GM21723 (cell line): ENCODE data around the gene TMOD1.
"Not testable (repeated sequence)": the region's sequence is repeated elsewhere in the genome, so short reads cannot be mapped to it uniquely, and the experiment has no call there.

Experiments
- ATAC-seq: cut with Tn5 transposase; IDR thresholded peaks from one replicate; pipeline ENCODE4 v1.9.1; 2021; ENCODE audit warnings: mild to moderate bottlenecking, moderate library complexity; ENCODE audit not compliant: unreplicated experiment

Gene TMOD1

GRCh38 chr9:97501177-97501971 lies at the start of gene TMOD1:
TSS of gene TMOD1 (plus strand) at chr9:97501666. CDS start at chr9:97524189, 22,523 bp downstream.
- peak; percentile 72 for ATAC-seq

- not testable (repeated sequence) for ATAC-seq
These were observed 47.9 kb upstream of the TMOD1 start for GRCh38 chr9:97453573-97453972.

DNA sequence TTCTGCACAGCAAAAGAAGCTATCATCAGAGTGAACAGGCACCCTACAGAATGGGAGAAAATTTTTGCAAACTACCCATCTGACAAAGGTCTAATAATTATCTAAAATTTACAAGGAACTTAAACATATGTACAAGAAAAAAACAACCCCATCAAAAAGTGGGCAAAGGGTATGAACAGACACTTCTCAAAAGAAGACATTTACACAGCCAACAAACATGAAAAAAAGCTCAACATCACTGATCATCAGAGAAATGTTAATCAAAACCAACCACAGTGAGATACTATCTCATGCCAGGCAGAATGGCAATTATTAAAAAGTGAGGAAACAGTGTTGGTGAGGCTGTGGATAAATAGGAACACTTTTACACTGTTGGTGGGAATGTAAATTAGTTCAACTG lies 44.6 kb upstream of the TMOD1 start:
- ATAC-seq: not testable (repeated sequence)

DNA sequence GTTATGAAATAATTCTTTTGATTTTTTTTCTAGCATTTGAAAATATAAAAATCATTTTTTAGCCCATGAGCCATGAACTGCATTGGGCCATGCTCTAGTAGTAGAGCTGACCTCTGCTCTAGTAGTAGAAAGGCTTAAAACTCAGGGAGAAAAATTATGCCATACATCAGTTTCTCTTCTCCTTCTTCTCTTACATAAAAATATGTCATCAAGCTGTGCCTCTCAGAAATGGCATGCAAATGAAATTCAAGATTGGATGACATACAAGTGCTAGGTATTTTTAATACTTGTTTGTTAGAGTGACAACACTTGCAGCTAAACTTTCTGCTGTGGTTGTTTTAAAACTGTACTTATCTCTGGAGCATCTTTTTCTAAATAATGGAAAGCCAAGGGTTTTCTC lies 42.1 kb upstream of the TMOD1 start:
- ATAC-seq: no peak

- no peak for ATAC-seq
These were observed 39.3 kb upstream of the TMOD1 start for GRCh38 chr9:97462159-97462558.

GRCh38 chr9:97462914-97463313 lies 38.6 kb upstream of the TMOD1 start:
- no peak for ATAC-seq

- peak; percentile 82 for ATAC-seq
These were observed 32.6 kb upstream of the TMOD1 start for GRCh38 chr9:97468658-97469448.

DNA sequence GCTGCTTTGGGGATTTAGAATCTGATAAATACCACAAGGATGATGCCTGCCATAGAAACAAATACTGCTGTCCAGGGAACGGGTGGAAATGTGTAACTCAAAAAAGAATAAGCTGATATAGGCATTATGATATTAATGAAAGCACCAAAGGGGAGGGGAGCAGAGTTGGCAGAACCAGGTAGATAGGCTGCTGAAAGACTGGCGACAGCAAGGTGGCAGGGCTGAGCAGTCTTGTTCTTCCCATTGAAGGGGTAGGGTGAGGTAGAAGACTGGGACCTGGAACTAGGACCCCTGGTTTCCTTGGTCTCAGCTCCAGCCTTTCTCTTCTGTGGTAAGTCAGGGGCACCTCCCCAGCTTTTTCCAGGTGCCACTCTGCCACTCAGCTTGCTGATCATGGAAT lies 31.4 kb upstream of the TMOD1 start:
- ATAC-seq: no peak

DNA sequence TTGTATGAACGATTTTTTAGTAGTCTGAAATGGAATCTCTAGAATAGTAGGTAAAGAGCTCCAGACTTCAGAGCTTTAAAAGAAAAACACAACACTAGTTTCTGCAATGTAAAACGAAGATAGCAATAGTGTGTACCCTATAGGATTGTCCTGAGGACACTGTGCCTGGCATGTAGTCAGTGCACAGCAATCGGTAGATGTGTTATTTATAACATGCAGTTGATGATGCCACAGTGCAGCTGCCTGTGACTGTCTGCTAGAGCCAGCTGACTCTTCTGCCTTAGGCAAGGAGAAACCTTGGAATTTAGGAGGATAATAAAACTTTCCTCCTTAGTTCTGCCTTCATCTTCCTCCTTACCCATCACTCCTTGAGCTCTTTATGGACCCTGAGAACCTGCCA lies 27.7 kb upstream of the TMOD1 start:
- ATAC-seq: no peak

DNA sequence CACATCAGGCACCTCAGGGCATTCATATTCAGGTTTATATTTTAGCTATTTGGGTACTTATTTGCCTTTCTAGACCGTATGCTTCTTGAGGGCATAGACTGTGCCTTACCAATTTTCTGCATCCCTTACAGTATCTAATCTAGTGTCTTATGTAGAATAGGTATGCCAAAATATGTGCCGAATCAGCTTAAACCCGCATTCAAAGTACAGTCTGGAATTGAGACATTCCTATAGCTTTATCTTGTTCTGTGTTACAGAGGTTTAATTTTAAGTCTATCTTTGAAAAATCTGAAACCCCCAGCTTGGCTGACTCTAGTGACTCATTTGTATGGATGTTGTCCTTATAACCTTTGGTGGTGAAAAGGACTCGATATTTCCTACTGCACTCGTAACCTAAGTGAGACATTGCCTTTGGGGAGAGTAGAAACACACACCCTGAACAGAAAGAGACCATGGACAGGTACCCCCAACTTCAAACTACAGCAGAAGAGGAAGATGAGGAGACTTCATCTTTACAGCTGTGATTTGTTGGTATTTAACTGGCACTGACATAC lies 27.0 kb upstream of the TMOD1 start:
- ATAC-seq: no peak

- ATAC-seq: no peak
These were observed 26.4 kb upstream of the TMOD1 start for GRCh38 chr9:97475059-97475458.

GRCh38 chr9:97478301-97478981 lies 23.0 kb upstream of the TMOD1 start:
- no peak for ATAC-seq

DNA sequence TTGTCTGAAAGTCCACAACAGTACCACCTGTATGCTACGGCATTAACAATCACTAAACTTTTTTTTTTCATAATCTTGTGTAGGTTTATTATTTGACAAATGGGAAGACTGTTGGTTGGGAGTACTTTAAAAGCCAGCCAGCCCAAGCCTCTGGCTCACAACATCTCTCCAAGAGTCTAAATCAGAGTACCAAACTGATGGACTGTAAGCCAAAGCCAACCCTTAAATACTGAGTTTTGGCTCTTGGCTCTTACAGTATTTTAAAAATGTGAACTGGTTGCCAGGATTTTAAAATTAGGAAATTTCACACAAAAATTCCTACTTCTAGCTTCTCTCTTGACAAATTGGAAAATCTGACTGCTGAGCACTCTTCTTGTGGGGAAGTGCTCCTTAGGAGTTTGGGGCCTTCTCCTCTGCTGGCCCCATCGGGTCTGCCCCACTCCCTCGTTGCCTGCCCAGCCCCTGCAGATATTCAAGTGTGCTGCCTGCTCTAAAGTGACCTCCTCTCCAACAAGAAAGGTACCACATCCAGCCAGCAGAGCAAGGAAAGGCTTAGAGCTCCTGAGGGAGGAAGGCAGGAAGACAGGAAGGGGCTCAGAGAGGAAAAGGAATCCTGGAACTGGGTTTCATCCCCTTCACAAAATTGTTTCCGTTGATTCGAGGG lies 21.8 kb upstream of the TMOD1 start:
- no peak for ATAC-seq

GRCh38 chr9:97480174-97480573 lies 21.3 kb upstream of the TMOD1 start:
- no peak for ATAC-seq

GRCh38 chr9:97480749-97481148 lies 20.7 kb upstream of the TMOD1 start:
- ATAC-seq: no peak

- ATAC-seq: no peak
These were observed 17.3 kb upstream of the TMOD1 start for GRCh38 chr9:97484134-97484533.

DNA sequence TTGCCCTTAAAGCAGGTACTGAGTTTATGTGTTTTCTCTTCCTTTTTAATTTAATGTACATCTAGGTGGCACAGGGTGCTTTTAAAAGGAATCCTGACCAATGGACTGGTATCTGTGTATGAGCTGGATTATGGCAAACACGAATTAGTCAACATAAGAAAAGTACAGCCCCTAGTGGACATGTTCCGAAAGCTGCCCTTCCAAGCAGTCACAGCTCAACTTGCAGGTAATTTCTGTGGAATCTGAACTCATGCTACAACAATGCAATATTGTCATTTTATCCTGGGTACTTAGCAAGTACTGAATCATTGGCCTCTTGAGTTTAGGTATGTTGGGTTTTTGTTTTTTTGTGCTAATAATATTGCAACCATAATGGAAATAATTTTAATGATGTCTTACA lies 14.4 kb upstream of the TMOD1 start:
- no peak for ATAC-seq

GRCh38 chr9:97487861-97488260 lies 13.6 kb upstream of the TMOD1 start:
- no peak for ATAC-seq

- no peak for ATAC-seq
These were observed 10.1 kb upstream of the TMOD1 start for GRCh38 chr9:97491216-97491999.
